GM23338 (cell line): Measurements from ENCODE around the gene LAMB1. TPM values are rescaled to one million over a fixed set of nuclear protein-coding genes. Genes with fewer than 3 reads are reported as not detected.
A peak's percentile ranks its signal among the peaks of the same experiment; 100 is the strongest.

ENCODE experiments used
- ATAC-seq: fragments of 200-7000 bp; cut with Tn5 transposase; 3 replicates; pipeline ENCODE4 v1.9.1; 2020
- DNase-seq: peaks from one replicate; pipeline ENCODE4 v3.0.0-alpha.2; 2015; ENCODE audit warnings: low spot score
- H2AFZ ChIP-seq: fragments of 200-600 bp; sonication (generic); 2 replicates; pipeline ENCODE4 v1.8.0; 2016; ENCODE audit warnings: antibody characterized with exemption, mild to moderate bottlenecking, moderate library complexity
- H3F3A ChIP-seq: fragments of 200-600 bp; sonication (generic); replicated peaks from 2 replicates; pipeline ENCODE4 v1.8.0; 2017; ENCODE audit warnings: antibody characterized with exemption, mixed run types, low read depth
- H3K27ac ChIP-seq: fragments of 200-600 bp; sonication (generic); 2 replicates; pipeline ENCODE4 v1.6.1; 2016; ENCODE audit warnings: low read depth
- H3K27me3 ChIP-seq: fragments of 200-600 bp; sonication (generic); 2 replicates; pipeline ENCODE4 v1.8.0; 2016; ENCODE audit warnings: mild to moderate bottlenecking, mixed run types, moderate library complexity; ENCODE audit not compliant: insufficient read depth
- H3K36me3 ChIP-seq: fragments of 200-600 bp; sonication (generic); 2 replicates; pipeline ENCODE4 v1.8.0; 2016; ENCODE audit warnings: mild to moderate bottlenecking; ENCODE audit not compliant: insufficient read depth
- H3K4me1 ChIP-seq: fragments of 200-600 bp; sonication (generic); 2 replicates; pipeline ENCODE4 v1.8.0; 2016; ENCODE audit warnings: mild to moderate bottlenecking, moderate library complexity; ENCODE audit not compliant: insufficient read depth
- H3K4me2 ChIP-seq: fragments of 200-600 bp; sonication (generic); 2 replicates; pipeline ENCODE4 v1.7.1; 2017; ENCODE audit warnings: mixed run types
- H3K4me3 ChIP-seq: fragments of 200-600 bp; sonication (generic); 2 replicates; pipeline ENCODE4 v1.6.1; 2016; ENCODE audit warnings: mixed run types
- H3K79me2 ChIP-seq: fragments of 200-600 bp; sonication (generic); replicated peaks from 2 replicates; pipeline ENCODE4 v1.8.0; 2017; ENCODE audit warnings: mild to moderate bottlenecking; ENCODE audit not compliant: insufficient read depth
- H3K9me2 ChIP-seq: fragments of 200-600 bp; sonication (generic); 2 replicates; pipeline ENCODE4 v1.8.0; 2017; ENCODE audit not compliant: insufficient read depth
- H4K20me1 ChIP-seq: fragments of 200-600 bp; sonication (generic); replicated peaks from 2 replicates; pipeline ENCODE4 v1.8.0; 2017; ENCODE audit warnings: mild to moderate bottlenecking; ENCODE audit not compliant: insufficient read depth
- H3K27ac Mint-ChIP-seq: 2 replicates; pipeline ENCODE4 v1.8.0; 2020; ENCODE audit warnings: inconsistent platforms, mild to moderate bottlenecking, moderate library complexity, mixed read lengths
- H3K27me3 Mint-ChIP-seq: 3 replicates; pipeline ENCODE4 v1.8.0; 2022; ENCODE audit warnings: low read depth, mild to moderate bottlenecking, moderate library complexity, mixed read lengths, inconsistent platforms; ENCODE audit not compliant: insufficient read depth, poor library complexity
- H3K36me3 Mint-ChIP-seq: 3 replicates; pipeline ENCODE4 v1.8.0; 2021; ENCODE audit warnings: low read depth, mild to moderate bottlenecking, inconsistent platforms, moderate library complexity, mixed read lengths
- H3K4me1 Mint-ChIP-seq: 3 replicates; pipeline ENCODE4 v1.8.0; 2020; ENCODE audit warnings: mild to moderate bottlenecking, inconsistent platforms, mixed read lengths
- H3K4me3 Mint-ChIP-seq: 3 replicates; pipeline ENCODE4 v1.8.0; 2021; ENCODE audit warnings: moderate library complexity, mild to moderate bottlenecking, inconsistent platforms, mixed read lengths
- H3K9me3 Mint-ChIP-seq: 3 replicates; pipeline ENCODE4 v1.8.0; 2020; ENCODE audit warnings: moderate library complexity, mild to moderate bottlenecking, inconsistent platforms, mixed read lengths
- CREB1 ChIP-seq: fragments of 250-450 bp; sonication (Bioruptor Pico); IDR thresholded peaks from 2 replicates; pipeline ENCODE4 v1.5.0; 2020; ENCODE audit warnings: low read depth, mild to moderate bottlenecking, moderate library complexity
- CTCF ChIP-seq, 2 experiments: fragments of 200-600 bp in 1 of 2; sonication (generic) in 1 of 2; conservative IDR thresholded peaks; 2 replicates each; pipeline versions ENCODE4 v1.5.1 to v1.6.1; 2016 to 2017; ENCODE audit warnings: antibody characterized with exemption in 2 of 2, low read depth in 2 of 2, mild to moderate bottlenecking in 2 of 2, moderate library complexity in 1 of 2
- ETS1 ChIP-seq: IDR thresholded peaks from 2 replicates; pipeline ENCODE4 v1.6.1; 2016; ENCODE audit warnings: antibody characterized with exemption
- EZH2 ChIP-seq: fragments of 200-600 bp; sonication (generic); IDR thresholded peaks from one replicate; pipeline ENCODE4 v1.8.0; 2017; ENCODE audit warnings: antibody characterized with exemption, mild to moderate bottlenecking, low read depth; ENCODE audit not compliant: unreplicated experiment
- EZH2phosphoT487 ChIP-seq: fragments of 200-600 bp; sonication (generic); IDR thresholded peaks from one replicate; pipeline ENCODE4 v1.8.1; 2018; ENCODE audit warnings: antibody characterized with exemption; ENCODE audit not compliant: unreplicated experiment
- JUNB ChIP-seq: IDR thresholded peaks from one replicate; pipeline ENCODE4 v1.6.1; 2016; ENCODE audit warnings: antibody characterized with exemption; ENCODE audit not compliant: unreplicated experiment
- NANOG ChIP-seq: IDR thresholded peaks from 2 replicates; pipeline ENCODE4 v1.6.1; 2016; ENCODE audit warnings: antibody characterized with exemption, borderline replicate concordance
- POLR2AphosphoS5 ChIP-seq: IDR thresholded peaks from 2 replicates; pipeline ENCODE4 v1.6.1; 2016; ENCODE audit warnings: antibody characterized with exemption, low read depth
- REST ChIP-seq: IDR thresholded peaks from one replicate; pipeline ENCODE4 v1.6.1; 2018; ENCODE audit warnings: antibody characterized with exemption; ENCODE audit not compliant: unreplicated experiment
- STAT1 ChIP-seq: IDR thresholded peaks from one replicate; pipeline ENCODE4 v1.6.1; 2016; ENCODE audit warnings: antibody characterized with exemption; ENCODE audit not compliant: unreplicated experiment
- ZNF114 ChIP-seq: fragments of 250-450 bp; sonication (Bioruptor Pico); IDR thresholded peaks from 2 replicates; pipeline ENCODE4 v1.5.0; 2020; ENCODE audit warnings: mild to moderate bottlenecking, moderate library complexity
- ZNF331 ChIP-seq: fragments of 250-450 bp; sonication (Bioruptor Pico); IDR thresholded peaks from 2 replicates; pipeline ENCODE4 v1.5.0; 2020; ENCODE audit warnings: low read depth, mild to moderate bottlenecking, moderate library complexity
- ZNF462 ChIP-seq: fragments of 250-450 bp; sonication (Bioruptor Pico); IDR thresholded peaks from 2 replicates; pipeline ENCODE4 v1.5.0; 2020; ENCODE audit warnings: mild to moderate bottlenecking, moderate library complexity
- polyA plus RNA-seq: library from polyadenylated mRNA; unstranded; fragments of >200 nt; fragmentation: Nextera tagmentation; extraction: Ambion mirVana; gene quantifications from 2 replicates; pipeline ENCODE4 v1.2.1, GENCODE V29; 2016
- total RNA-seq: library from RNA; depleted of rRNA; stranded (reverse); fragments of >200 nt; shearing (Covaris generic); gene quantifications from 2 replicates; pipeline ENCODE4 v1.2.3, GENCODE V29; 2014

The LAMB1 gene
- total and polyA plus RNA-seq, 2 experiments from 2014 or later = 53.5 to 57.8 TPM

- Histone ChIP-seq H4K20me1 (no peaks in the 10 kb centered on the region; the same call in 1 of the 2 replicates), H2AFZ (no peak overlapping the region), H3K9me2 (no peaks in the 10 kb centered on the region), H3K4me3 (no peak overlapping the region), H3F3A (no peaks in the 10 kb centered on the region), H3K27me3 (no peaks in the 10 kb centered on the region), H3K36me3 (peaks cover 16% of the 10 kb centered on the region), H3K27ac (0 out of 2 replicates have a peak overlapping the region, but pooled peaks have one; percentile 26), H3K4me2 (no peak overlapping the region), H3K79me2 (no peaks in the 10 kb centered on the region), H3K4me1 (peaks cover 13% of the 10 kb centered on the region)
- H3K4me3 Mint-ChIP-seq = no peak overlapping the region
- H3K9me3 Mint-ChIP-seq = no peaks in the 10 kb centered on the region
- no peaks in the 10 kb centered on the region for H3K27me3 Mint-ChIP-seq
- no peak overlapping the region for H3K27ac Mint-ChIP-seq
- peaks cover 31% of the 10 kb centered on the region for H3K4me1 Mint-ChIP-seq
- no peak for TF ChIP-seq STAT1
- TF ChIP-seq ZNF114 (CRISPR knock-in tag) = no peak
- no peak for TF ChIP-seq EZH2
- TF ChIP-seq ETS1 = no peak
- TF ChIP-seq POLR2AphosphoS5 = no peak
- TF ChIP-seq NANOG = no peak
- TF ChIP-seq EZH2phosphoT487 = no peak
- TF ChIP-seq JUNB = no peak
- TF ChIP-seq REST = no peak
- TF ChIP-seq CREB1 (CRISPR knock-in tag) = no peak
- TF ChIP-seq ZNF331 (CRISPR knock-in tag) = no peak
- TF ChIP-seq ZNF462 (CRISPR knock-in tag) = no peak
- no peak for TF ChIP-seq CTCF (conservative IDR thresholded peaks at IDR 0.05; ENCODE audit: low read depth in 2 of 2)
- ATAC-seq = no peak
- DNase-seq = no peak
- H3K36me3 Mint-ChIP-seq = peaks cover 30% of the 10 kb centered on the region
These were observed 41.6 kb downstream of the LAMB1 start for GRCh38 chr7:107961405-107961804.
